Measurements from ENCODE around the gene KBTBD8.

The KBTBD8 gene

GRCh38 chr3:67044295-67044694, 46.2 kb downstream of the KBTBD8 start:
- no peaks in the 10 kb centered on the region for H3K27me3 Mint-ChIP-seq
- no peaks in the 10 kb centered on the region for H3K36me3 Mint-ChIP-seq
- H3K27ac Mint-ChIP-seq, result no peak overlapping the region
- H3K9me3 Mint-ChIP-seq (ENCODE audit: low read depth), result no peaks in the 10 kb centered on the region
- H3K4me1 Mint-ChIP-seq (ENCODE audit: low read depth), result peaks cover 4% of the 10 kb centered on the region
- H3K4me3 Mint-ChIP-seq, result no peak overlapping the region

GRCh38 chr3:67044955-67045354, 46.8 kb downstream of the KBTBD8 start:
- H3K4me1 Mint-ChIP-seq (ENCODE audit: low read depth), result peaks cover 4% of the 10 kb centered on the region
- H3K27me3 Mint-ChIP-seq, result no peaks in the 10 kb centered on the region
- H3K4me3 Mint-ChIP-seq, result no peak overlapping the region
- no peaks in the 10 kb centered on the region for H3K9me3 Mint-ChIP-seq (ENCODE audit: low read depth)
- H3K36me3 Mint-ChIP-seq, result no peaks in the 10 kb centered on the region
- no peak overlapping the region for H3K27ac Mint-ChIP-seq

GRCh38 chr3:67045711-67046465, 47.8 kb downstream of the KBTBD8 start:
- H3K36me3 Mint-ChIP-seq, result peaks cover 4% of the 10 kb centered on the region
- H3K27me3 Mint-ChIP-seq, result no peaks in the 10 kb centered on the region
- H3K27ac Mint-ChIP-seq, result no peak overlapping the region
- H3K4me3 Mint-ChIP-seq, result no peak overlapping the region
- H3K4me1 Mint-ChIP-seq (ENCODE audit: low read depth), result peaks cover 4% of the 10 kb centered on the region
- no peaks in the 10 kb centered on the region for H3K9me3 Mint-ChIP-seq (ENCODE audit: low read depth)

- H3K27me3 Mint-ChIP-seq, result no peaks in the 10 kb centered on the region
- H3K9me3 Mint-ChIP-seq (ENCODE audit: low read depth), result no peaks in the 10 kb centered on the region
- H3K4me3 Mint-ChIP-seq, result no peak overlapping the region
- H3K4me1 Mint-ChIP-seq (ENCODE audit: low read depth), result peaks cover 4% of the 10 kb centered on the region
- no peak overlapping the region for H3K27ac Mint-ChIP-seq
- peaks cover 4% of the 10 kb centered on the region for H3K36me3 Mint-ChIP-seq
Observed at GRCh38 chr3:67047051-67047450, 48.9 kb downstream of the KBTBD8 start.

GRCh38 chr3:67048067-67048714, 50.1 kb downstream of the KBTBD8 start:
- Mint-ChIP-seq H3K9me3 (ENCODE audit: low read depth) (no peaks in the 10 kb centered on the region), H3K27me3 (peaks cover 1% of the 10 kb centered on the region), H3K27ac (no peak overlapping the region), H3K36me3 (peaks cover 4% of the 10 kb centered on the region), H3K4me3 (no peak overlapping the region), H3K4me1 (ENCODE audit: low read depth) (peaks cover 4% of the 10 kb centered on the region)

GRCh38 chr3:67048715-67049074, 50.6 kb downstream of the KBTBD8 start:
- H3K27ac Mint-ChIP-seq, result no peak overlapping the region
- no peaks in the 10 kb centered on the region for H3K9me3 Mint-ChIP-seq (ENCODE audit: low read depth)
- H3K4me1 Mint-ChIP-seq (ENCODE audit: low read depth), result peaks cover 4% of the 10 kb centered on the region
- no peak overlapping the region for H3K4me3 Mint-ChIP-seq
- H3K36me3 Mint-ChIP-seq, result peaks cover 4% of the 10 kb centered on the region
- peaks cover 1% of the 10 kb centered on the region for H3K27me3 Mint-ChIP-seq

GRCh38 chr3:67059443-67059842, 61.3 kb downstream of the KBTBD8 start:
- H3K4me1 Mint-ChIP-seq (ENCODE audit: low read depth), result no peaks in the 10 kb centered on the region
- H3K9me3 Mint-ChIP-seq (ENCODE audit: low read depth), result peaks cover 8% of the 10 kb centered on the region
- peaks cover 6% of the 10 kb centered on the region for H3K36me3 Mint-ChIP-seq
- peaks cover 2% of the 10 kb centered on the region for H3K27me3 Mint-ChIP-seq
- H3K4me3 Mint-ChIP-seq, result no peak overlapping the region
- H3K27ac Mint-ChIP-seq, result no peak overlapping the region

Data from activated naive CD8-positive, alpha-beta T cell (primary cell).